HCT116 (cell line): ENCODE results near the gene PRDM9. TPM values are rescaled to one million over a fixed set of nuclear protein-coding genes. Genes with fewer than 3 reads are reported as not detected.

ENCODE experiments used
- ATAC-seq: fragments of 200-7000 bp; cut with Tn5 transposase; 2 replicates; pipeline ENCODE4 v1.9.1; 2020; ENCODE audit warnings: mild to moderate bottlenecking, moderate library complexity
- BruUV-seq: library from RNA; stranded (reverse); fragments of 400-500 nt; replicated peaks from 2 replicates; lab custom pipeline; 2021; lab: Mats Ljungman, UMichigan
- CTCF ChIA-PET: fragments of 300-600 bp; sonication (Branson Sonifier 250); formaldehyde crosslinking; loops from one replicate; lab custom pipeline; 2021; ENCODE audit warnings: antibody characterized with exemption; lab: Charles Lee
- POLR2A ChIA-PET: fragments of 300-600, 350-600 bp; sonication (Branson Sonifier 250); formaldehyde crosslinking; loops from one replicate; lab custom pipeline; 2021; ENCODE audit warnings: antibody characterized with exemption; lab: Charles Lee
- RAD21 ChIA-PET, 2 experiments: fragments of 300-600 bp; sonication (Branson Sonifier 250); formaldehyde crosslinking; loops; one replicate each; lab custom pipeline; 2023; ENCODE audit warnings: low total read pairs in 2 of 2; ENCODE audit not compliant: uncharacterized antibody in 2 of 2, unreplicated experiment in 2 of 2, low non-redundant PET in 1 of 2; lab: Charles Lee
- DNase-seq: peaks from one replicate; pipeline ENCODE4 v3.0.0-alpha.2; 2010; ENCODE audit warnings: low read depth, low spot score
- H2AFZ ChIP-seq: fragments of 200-600 bp; shearing (Covaris generic), sonication (generic); 2 replicates; pipeline ENCODE4 v1.6.1; 2017; ENCODE audit warnings: low read depth, mixed run types, mixed read lengths, antibody characterized with exemption, low read length; ENCODE audit not compliant: poor library complexity, severe bottlenecking
- H3K27ac ChIP-seq: 2 replicates; pipeline ENCODE4 v1.5.1; 2012; ENCODE audit warnings: low read depth, low read length
- H3K27me3 ChIP-seq: fragments of 200-600 bp; sonication (generic); 2 replicates; pipeline ENCODE4 v1.6.1; 2016; ENCODE audit warnings: mixed run types, low read length, mixed read lengths; ENCODE audit not compliant: insufficient read depth
- H3K36me3 ChIP-seq, 2 experiments: fragments of 200-500 bp in 1 of 2; fragments of 200-600 bp in 1 of 2; sonication (Bioruptor generic) in 1 of 2; sonication (generic) in 1 of 2; 2 replicates each; pipeline versions ENCODE4 v1.5.1 to v1.6.1; 2014 to 2016; ENCODE audit warnings: low read length in 2 of 2, inconsistent platforms in 1 of 2, mixed read lengths in 1 of 2, mixed run types in 1 of 2; ENCODE audit not compliant: insufficient read depth in 2 of 2, control insufficient read depth in 1 of 2
- H3K4me1 ChIP-seq, 2 experiments: fragments of 200-600 bp in 1 of 2; sonication (generic) in 1 of 2; 2 replicates each; pipeline versions ENCODE4 v1.5.1 to v1.6.1; 2012 to 2017; ENCODE audit warnings: low read length in 2 of 2, inconsistent platforms in 1 of 2, mild to moderate bottlenecking in 1 of 2, mixed read lengths in 1 of 2, mixed run types in 1 of 2, moderate library complexity in 1 of 2; ENCODE audit not compliant: insufficient read depth in 2 of 2, control insufficient read depth in 1 of 2
- H3K4me2 ChIP-seq: fragments of 200-600 bp; sonication (generic); 2 replicates; pipeline ENCODE4 v1.6.1; 2017; ENCODE audit warnings: mixed run types, low read length, mixed read lengths
- H3K4me3 ChIP-seq, 2 experiments: fragments of 200-600 bp in 1 of 2; sonication (generic) in 1 of 2; replicated peaks in 1 of 2; 2 replicates each; pipeline ENCODE4 v1.5.1; 2011 to 2016; ENCODE audit warnings: low read length in 2 of 2, control low read depth in 1 of 2, low read depth in 1 of 2, mild to moderate bottlenecking in 1 of 2, mixed read lengths in 1 of 2, mixed run types in 1 of 2
- H3K79me2 ChIP-seq: fragments of 200-600 bp; sonication (generic); 2 replicates; pipeline ENCODE4 v1.6.1; 2017; ENCODE audit warnings: mild to moderate bottlenecking, mixed run types, low read length, moderate library complexity, mixed read lengths; ENCODE audit not compliant: insufficient read depth
- H3K9ac ChIP-seq: fragments of 200-600 bp; sonication (generic); 2 replicates; pipeline ENCODE4 v1.6.1; 2016; ENCODE audit warnings: low read length, mixed read lengths
- H3K9me2 ChIP-seq: fragments of 200-600 bp; sonication (generic), shearing (Covaris generic); 2 replicates; pipeline ENCODE4 v1.6.1; 2017; ENCODE audit warnings: mixed run types, mild to moderate bottlenecking, moderate library complexity; ENCODE audit not compliant: insufficient read depth
- H3K9me3 ChIP-seq, 2 experiments: fragments of 200-500 bp in 1 of 2; fragments of 200-600 bp in 1 of 2; sonication (Bioruptor generic) in 1 of 2; sonication (generic) in 1 of 2; 2 replicates each; pipeline ENCODE4 v1.6.1; 2014 to 2017; ENCODE audit warnings: low read length in 2 of 2, mixed read lengths in 2 of 2, inconsistent platforms in 1 of 2, low read depth in 1 of 2, mild to moderate bottlenecking in 1 of 2, mixed run types in 1 of 2, moderate library complexity in 1 of 2; ENCODE audit not compliant: control insufficient read depth in 1 of 2, insufficient read depth in 1 of 2
- H4K20me1 ChIP-seq: fragments of 200-600 bp; sonication (generic), shearing (Covaris generic); 2 replicates; pipeline ENCODE4 v1.6.1; 2017; ENCODE audit warnings: mixed run types, mild to moderate bottlenecking, moderate library complexity; ENCODE audit not compliant: insufficient read depth
- CEBPB ChIP-seq: IDR thresholded peaks from 2 replicates; pipeline ENCODE4 v1.6.1; 2012; ENCODE audit warnings: low read depth
- EGR1 ChIP-seq: IDR thresholded peaks from 2 replicates; pipeline ENCODE4 v1.6.1; 2012; ENCODE audit warnings: low read depth
- ELF1 ChIP-seq: IDR thresholded peaks from 2 replicates; pipeline ENCODE4 v1.6.1; 2012; ENCODE audit warnings: low read depth, borderline replicate concordance
- EZH2 ChIP-seq: fragments of 200-600 bp; sonication (generic); IDR thresholded peaks from 2 replicates; pipeline ENCODE4 v1.6.1; 2017; ENCODE audit warnings: antibody characterized with exemption, mixed run types
- EZH2phosphoT487 ChIP-seq: fragments of 200-600 bp; IDR thresholded peaks from 2 replicates; pipeline ENCODE4 v1.6.1; 2018; ENCODE audit warnings: antibody characterized with exemption, borderline replicate concordance
- POLR2A ChIP-seq: IDR thresholded peaks from 2 replicates; pipeline ENCODE4 v1.7.0; 2011; ENCODE audit warnings: borderline replicate concordance; ENCODE audit not compliant: insufficient read depth, insufficient read length; ENCODE audit errors: extremely low read depth
- POLR2AphosphoS5 ChIP-seq: IDR thresholded peaks from 2 replicates; pipeline ENCODE4 v1.6.1; 2011; ENCODE audit warnings: mild to moderate bottlenecking, low read depth, low read length, moderate library complexity
- RAD21 ChIP-seq: IDR thresholded peaks from 2 replicates; pipeline ENCODE4 v1.6.1; 2012; ENCODE audit warnings: low read depth, mild to moderate bottlenecking
- SP1 ChIP-seq: IDR thresholded peaks from 2 replicates; pipeline ENCODE4 v1.6.1; 2012; ENCODE audit warnings: low read depth
- TCF7L2 ChIP-seq: IDR thresholded peaks from 2 replicates; pipeline ENCODE4 v1.7.0; 2011; ENCODE audit warnings: borderline replicate concordance, inconsistent platforms; ENCODE audit not compliant: insufficient read depth, insufficient read length; ENCODE audit errors: extremely low read depth
- YY1 ChIP-seq: IDR thresholded peaks from 2 replicates; pipeline ENCODE4 v1.6.1; 2011; ENCODE audit warnings: low read length, low read depth, moderate library complexity, mild to moderate bottlenecking; ENCODE audit not compliant: insufficient replicate concordance; ENCODE audit errors: extremely low read depth
- ZFX ChIP-seq: fragments of 450-650 bp; IDR thresholded peaks from 2 replicates; pipeline ENCODE4 v1.6.1; 2017
- ZNF274 ChIP-seq: fragments of 200-500 bp; sonication (Bioruptor generic); IDR thresholded peaks from 2 replicates; pipeline ENCODE4 v1.6.1; 2014; ENCODE audit warnings: mild to moderate bottlenecking, low read depth, low read length, inconsistent platforms
- intact Hi-C: fragments of 100-400 bp; cut with micrococcal nuclease; formaldehyde crosslinking; loops from 2 replicates; pipeline ENCODE4 v1.10.0; 2022
- total RNA-seq: library from RNA; stranded (reverse); gene quantifications from one replicate; pipeline ENCODE4 v1.2.1, GENCODE V29; 2021; ENCODE audit not compliant: unreplicated experiment
- TF ChIP-seq, protein P1 (sequence below): IDR thresholded peaks from 2 replicates; pipeline ENCODE4 v1.6.1; 2011; ENCODE audit warnings: mild to moderate bottlenecking, low read length, moderate library complexity; ENCODE audit not compliant: insufficient replicate concordance; ENCODE audit errors: extremely low read depth
- TF ChIP-seq, protein P2 (sequence below): IDR thresholded peaks from 2 replicates; pipeline ENCODE4 v1.6.1; 2012
- TF ChIP-seq, protein P3 (sequence below): IDR thresholded peaks from 2 replicates; pipeline ENCODE4 v1.6.1; 2012; ENCODE audit warnings: low read depth
- TF ChIP-seq, protein P4 (sequence below): IDR thresholded peaks from 2 replicates; pipeline ENCODE4 v1.6.1; 2012

The PRDM9 gene
- total RNA-seq, 1 experiment from 2014 or later, result not detected

DNA sequence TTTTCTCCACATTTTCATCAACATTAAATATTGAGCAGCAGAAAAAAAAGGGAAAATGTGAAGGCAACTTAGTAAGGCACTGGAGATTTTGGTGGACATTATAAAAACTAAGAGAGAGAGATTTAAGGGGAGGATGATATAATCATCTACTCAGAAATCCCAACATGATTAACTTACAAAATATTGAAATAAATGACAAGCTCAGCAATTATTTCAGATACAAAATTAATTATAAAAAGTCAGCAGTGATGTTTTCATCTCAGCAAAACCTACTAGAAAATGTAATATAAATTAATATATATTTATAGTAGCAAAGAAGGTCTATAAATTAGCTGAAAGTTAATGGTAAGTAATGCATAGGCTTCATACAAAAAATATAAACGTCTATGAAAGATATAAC, 30.8 kb upstream of the PRDM9 start (continued):
- TF ChIP-seq, protein P1, sequence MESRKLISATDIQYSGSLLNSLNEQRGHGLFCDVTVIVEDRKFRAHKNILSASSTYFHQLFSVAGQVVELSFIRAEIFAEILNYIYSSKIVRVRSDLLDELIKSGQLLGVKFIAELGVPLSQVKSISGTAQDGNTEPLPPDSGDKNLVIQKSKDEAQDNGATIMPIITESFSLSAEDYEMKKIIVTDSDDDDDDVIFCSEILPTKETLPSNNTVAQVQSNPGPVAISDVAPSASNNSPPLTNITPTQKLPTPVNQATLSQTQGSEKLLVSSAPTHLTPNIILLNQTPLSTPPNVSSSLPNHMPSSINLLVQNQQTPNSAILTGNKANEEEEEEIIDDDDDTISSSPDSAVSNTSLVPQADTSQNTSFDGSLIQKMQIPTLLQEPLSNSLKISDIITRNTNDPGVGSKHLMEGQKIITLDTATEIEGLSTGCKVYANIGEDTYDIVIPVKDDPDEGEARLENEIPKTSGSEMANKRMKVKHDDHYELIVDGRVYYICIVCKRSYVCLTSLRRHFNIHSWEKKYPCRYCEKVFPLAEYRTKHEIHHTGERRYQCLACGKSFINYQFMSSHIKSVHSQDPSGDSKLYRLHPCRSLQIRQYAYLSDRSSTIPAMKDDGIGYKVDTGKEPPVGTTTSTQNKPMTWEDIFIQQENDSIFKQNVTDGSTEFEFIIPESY, result no peak

DNA sequence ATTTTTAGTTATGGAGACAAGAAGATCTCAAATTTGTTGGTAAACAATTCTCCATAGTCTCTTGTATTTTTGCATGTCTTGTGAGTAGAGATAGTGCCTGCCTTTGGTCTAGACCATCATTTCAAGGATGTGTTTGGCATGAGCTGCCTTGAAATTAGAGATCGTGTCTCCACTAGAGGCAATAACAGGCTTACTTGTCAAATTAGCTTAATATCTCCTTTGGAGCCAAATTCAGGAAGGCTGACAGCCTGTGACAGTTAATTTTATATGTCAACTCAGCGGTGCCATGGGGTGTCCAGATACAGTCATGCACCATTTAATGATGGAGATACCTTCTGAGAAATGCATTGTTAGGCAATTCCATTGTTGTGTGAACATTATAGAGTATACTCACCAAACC, 24.8 kb upstream of the PRDM9 start:
- Histone ChIP-seq H3K9ac (no peak overlapping the region), H4K20me1 (no peaks in the 10 kb centered on the region), H3K4me1 (no peaks in the 10 kb centered on the region), H3K27me3 (no peaks in the 10 kb centered on the region), H2AFZ (no peak overlapping the region), H3K36me3 (no peaks in the 10 kb centered on the region), H3K4me2 (no peak overlapping the region), H3K79me2 (no peaks in the 10 kb centered on the region), H3K9me2 (no peaks in the 10 kb centered on the region), H3K9me3 (peaks cover 5 to 23% of the 10 kb centered on the region in 2 experiments; a peak in 2 of 4 replicates), H3K27ac (no peak overlapping the region), H3K4me3 (no peak overlapping the region)
- no TSS peak for BruUV-seq
- intact Hi-C loops, result no loop called here
- POLR2A ChIA-PET, result no interaction called here
- DNase-seq (no peak), ATAC-seq (no peak)
- no peak for TF ChIP-seq POLR2A
- no peak for TF ChIP-seq ELF1
- no peak for TF ChIP-seq ZNF274
- TF ChIP-seq ZFX, result no peak
- no peak for TF ChIP-seq EGR1
- no peak for TF ChIP-seq POLR2AphosphoS5
- TF ChIP-seq, protein P2, sequence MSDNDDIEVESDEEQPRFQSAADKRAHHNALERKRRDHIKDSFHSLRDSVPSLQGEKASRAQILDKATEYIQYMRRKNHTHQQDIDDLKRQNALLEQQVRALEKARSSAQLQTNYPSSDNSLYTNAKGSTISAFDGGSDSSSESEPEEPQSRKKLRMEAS, result no peak
- TF ChIP-seq EZH2phosphoT487, result no peak
- no peak for TF ChIP-seq YY1
- no peak for TF ChIP-seq TCF7L2
- no peak for TF ChIP-seq CEBPB
- TF ChIP-seq, protein P3, sequence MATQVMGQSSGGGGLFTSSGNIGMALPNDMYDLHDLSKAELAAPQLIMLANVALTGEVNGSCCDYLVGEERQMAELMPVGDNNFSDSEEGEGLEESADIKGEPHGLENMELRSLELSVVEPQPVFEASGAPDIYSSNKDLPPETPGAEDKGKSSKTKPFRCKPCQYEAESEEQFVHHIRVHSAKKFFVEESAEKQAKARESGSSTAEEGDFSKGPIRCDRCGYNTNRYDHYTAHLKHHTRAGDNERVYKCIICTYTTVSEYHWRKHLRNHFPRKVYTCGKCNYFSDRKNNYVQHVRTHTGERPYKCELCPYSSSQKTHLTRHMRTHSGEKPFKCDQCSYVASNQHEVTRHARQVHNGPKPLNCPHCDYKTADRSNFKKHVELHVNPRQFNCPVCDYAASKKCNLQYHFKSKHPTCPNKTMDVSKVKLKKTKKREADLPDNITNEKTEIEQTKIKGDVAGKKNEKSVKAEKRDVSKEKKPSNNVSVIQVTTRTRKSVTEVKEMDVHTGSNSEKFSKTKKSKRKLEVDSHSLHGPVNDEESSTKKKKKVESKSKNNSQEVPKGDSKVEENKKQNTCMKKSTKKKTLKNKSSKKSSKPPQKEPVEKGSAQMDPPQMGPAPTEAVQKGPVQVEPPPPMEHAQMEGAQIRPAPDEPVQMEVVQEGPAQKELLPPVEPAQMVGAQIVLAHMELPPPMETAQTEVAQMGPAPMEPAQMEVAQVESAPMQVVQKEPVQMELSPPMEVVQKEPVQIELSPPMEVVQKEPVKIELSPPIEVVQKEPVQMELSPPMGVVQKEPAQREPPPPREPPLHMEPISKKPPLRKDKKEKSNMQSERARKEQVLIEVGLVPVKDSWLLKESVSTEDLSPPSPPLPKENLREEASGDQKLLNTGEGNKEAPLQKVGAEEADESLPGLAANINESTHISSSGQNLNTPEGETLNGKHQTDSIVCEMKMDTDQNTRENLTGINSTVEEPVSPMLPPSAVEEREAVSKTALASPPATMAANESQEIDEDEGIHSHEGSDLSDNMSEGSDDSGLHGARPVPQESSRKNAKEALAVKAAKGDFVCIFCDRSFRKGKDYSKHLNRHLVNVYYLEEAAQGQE, result no peak
- TF ChIP-seq EZH2, result no peak
- TF ChIP-seq, protein P1, result no peak
- TF ChIP-seq RAD21, result no peak
- no peak for TF ChIP-seq SP1
- TF ChIP-seq, protein P4, sequence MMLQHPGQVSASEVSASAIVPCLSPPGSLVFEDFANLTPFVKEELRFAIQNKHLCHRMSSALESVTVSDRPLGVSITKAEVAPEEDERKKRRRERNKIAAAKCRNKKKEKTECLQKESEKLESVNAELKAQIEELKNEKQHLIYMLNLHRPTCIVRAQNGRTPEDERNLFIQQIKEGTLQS, result no peak
- CTCF ChIA-PET, result no interaction called here
- RAD21 ChIA-PET, result no interaction called here
